GM12878 (cell line): ENCODE results near the gene SLC26A11. TPM values are rescaled to one million over a fixed set of nuclear protein-coding genes. Genes with fewer than 3 reads are reported as not detected.

Experiments used
- ATAC-seq: fragments of 200-7000 bp; cut with Tn5 transposase; 3 replicates; pipeline ENCODE4 v1.9.1; 2020; ENCODE audit warnings: mild to moderate bottlenecking, moderate library complexity
- BruUV-seq: library from RNA; stranded (reverse); fragments of 400-500 nt; replicated peaks from 2 replicates; lab custom pipeline; 2021; lab: Mats Ljungman, UMichigan
- CTCF ChIA-PET: fragments of 300-600 bp; sonication (Branson Sonifier 250); formaldehyde crosslinking; extraction: SDS; loops from one replicate; lab custom pipeline; 2021; ENCODE audit warnings: inconsistent platforms; lab: Yijun Ruan, JAX
- POLR2A ChIA-PET: fragments of 350-600 bp; formaldehyde crosslinking; extraction: SDS; loops from one replicate; lab custom pipeline; 2021; ENCODE audit warnings: inconsistent platforms; lab: Charles Lee
- RAD21 ChIA-PET: fragments of 300-600 bp; sonication (Branson Sonifier 250); formaldehyde crosslinking; loops from one replicate; lab custom pipeline; 2023; ENCODE audit warnings: antibody characterized with exemption; ENCODE audit not compliant: unreplicated experiment; lab: Charles Lee
- SMC1A ChIA-PET: fragments of 300-600 bp; sonication (Branson Sonifier 250); formaldehyde crosslinking; loops from one replicate; lab custom pipeline; 2023; ENCODE audit not compliant: unreplicated experiment, uncharacterized antibody; lab: Charles Lee
- DNase-seq: peaks from one replicate; pipeline ENCODE4 v3.0.0-alpha.2; 2011; ENCODE audit warnings: low read depth, low spot score
- FAIRE-seq: peaks from 3 replicates; lab custom pipeline; 2011; peaks lifted over from hg19 to GRCh38; lab: Jason Lieb, UNC
- H2AFZ ChIP-seq: 2 replicates; pipeline ENCODE4 v1.6.0; 2011; ENCODE audit warnings: low read depth, low read length, control low read depth; ENCODE audit not compliant: control insufficient read depth
- H3K27ac ChIP-seq: 2 replicates; pipeline ENCODE4 v1.5.1; 2011; ENCODE audit warnings: control low read depth; ENCODE audit not compliant: control insufficient read depth, insufficient read depth
- H3K27me3 ChIP-seq, 2 experiments: replicated peaks in 1 of 2; 2 replicates each; pipeline versions ENCODE4 v1.6.0 to v1.6.1; 2011; ENCODE audit warnings: low read length in 1 of 2; ENCODE audit not compliant: control insufficient read depth in 2 of 2, insufficient read depth in 2 of 2
- H3K36me3 ChIP-seq, 2 experiments: 2 replicates each; pipeline ENCODE4 v1.5.1; 2011; ENCODE audit warnings: low read length in 1 of 2; ENCODE audit not compliant: control insufficient read depth in 2 of 2, insufficient read depth in 2 of 2
- H3K4me1 ChIP-seq: 2 replicates; pipeline ENCODE4 v1.6.1; 2011; ENCODE audit warnings: mild to moderate bottlenecking, low read length, moderate library complexity, mixed read lengths; ENCODE audit not compliant: control insufficient read depth, insufficient read depth
- H3K4me2 ChIP-seq: 2 replicates; pipeline ENCODE4 v1.6.0; 2011; ENCODE audit warnings: control low read depth; ENCODE audit not compliant: control insufficient read depth, insufficient read depth
- H3K4me3 ChIP-seq: fragments of 200-600 bp; sonication (generic); 2 replicates; pipeline ENCODE4 v1.5.1; 2016
- H3K79me2 ChIP-seq: 2 replicates; pipeline ENCODE4 v1.6.0; 2011; ENCODE audit warnings: low read length; ENCODE audit not compliant: control insufficient read depth, insufficient read depth
- H3K9ac ChIP-seq: 2 replicates; pipeline ENCODE4 v1.8.0; 2011; ENCODE audit warnings: low read length, control low read depth, mixed read lengths; ENCODE audit not compliant: control insufficient read depth, insufficient read depth
- H3K9me3 ChIP-seq: replicated peaks from 3 replicates; pipeline ENCODE4 v1.5.1; 2011; ENCODE audit warnings: mild to moderate bottlenecking, low read length; ENCODE audit not compliant: control insufficient read depth, insufficient read depth
- H4K20me1 ChIP-seq: 2 replicates; pipeline ENCODE4 v1.6.0; 2011; ENCODE audit not compliant: control insufficient read depth, insufficient read depth
- CBFB ChIP-seq: IDR thresholded peaks from 2 replicates; pipeline ENCODE4 v1.6.1; 2016; ENCODE audit warnings: antibody characterized with exemption, low read depth
- CUX1 ChIP-seq: IDR thresholded peaks from 2 replicates; pipeline ENCODE4 v1.6.1; 2012; ENCODE audit warnings: improper control_type of control experiment, low read depth, low read length; ENCODE audit not compliant: insufficient replicate concordance
- ETV6 ChIP-seq, 2 experiments: fragments of 450-650 bp in 1 of 2; IDR thresholded peaks in 1 of 2; conservative IDR thresholded peaks in 1 of 2; 2 replicates each; pipeline ENCODE4 v1.6.1; 2014; ENCODE audit warnings: antibody characterized with exemption in 1 of 2, borderline replicate concordance in 1 of 2, low read depth in 1 of 2, mild to moderate bottlenecking in 1 of 2, moderate library complexity in 1 of 2
- FOS ChIP-seq: IDR thresholded peaks from 3 replicates; pipeline ENCODE4 v1.6.1; 2011; ENCODE audit warnings: borderline replicate concordance; ENCODE audit not compliant: insufficient read length; ENCODE audit errors: extremely low read depth
- GATAD2B ChIP-seq: fragments of 450-650 bp; conservative IDR thresholded peaks from 2 replicates; pipeline ENCODE4 v1.6.1; 2017; ENCODE audit warnings: low read depth, mild to moderate bottlenecking, moderate library complexity
- HDAC2 ChIP-seq: fragments of 200-600 bp; sonication (generic); IDR thresholded peaks from 2 replicates; pipeline ENCODE4 v1.6.1; 2017
- KAT2A ChIP-seq: conservative IDR thresholded peaks from 2 replicates; pipeline ENCODE4 v1.6.1; 2011; ENCODE audit warnings: low read depth, low read length; ENCODE audit not compliant: control insufficient read depth
- KLF5 ChIP-seq: fragments of 450-650 bp; IDR thresholded peaks from 2 replicates; pipeline ENCODE4 v1.6.1; 2014; ENCODE audit warnings: mild to moderate bottlenecking; ENCODE audit not compliant: partially characterized antibody
- NR2C1 ChIP-seq: fragments of 450-650 bp; IDR thresholded peaks from 2 replicates; pipeline ENCODE4 v1.6.1; 2017; ENCODE audit warnings: antibody characterized with exemption, mild to moderate bottlenecking, moderate library complexity
- POLR2AphosphoS2 ChIP-seq: IDR thresholded peaks from 2 replicates; pipeline ENCODE4 v1.6.1; 2011; ENCODE audit warnings: low read depth, mild to moderate bottlenecking, low read length, improper control_type of control experiment, moderate library complexity
- RELB ChIP-seq: fragments of 450-650 bp; IDR thresholded peaks from 2 replicates; pipeline ENCODE4 v1.6.1; 2017; ENCODE audit warnings: low read depth, mild to moderate bottlenecking, moderate library complexity
- RFX5 ChIP-seq: IDR thresholded peaks from 2 replicates; pipeline ENCODE4 v1.6.1; 2011; ENCODE audit warnings: low read depth, low read length, improper control_type of control experiment
- SMAD5 ChIP-seq: IDR thresholded peaks from 2 replicates; pipeline ENCODE4 v1.6.1; 2016; ENCODE audit warnings: antibody characterized with exemption, low read depth
- SMC3 ChIP-seq: IDR thresholded peaks from 2 replicates; pipeline ENCODE4 v1.6.1; 2011; ENCODE audit warnings: low read length, improper control_type of control experiment, borderline replicate concordance
- SPI1 ChIP-seq: IDR thresholded peaks from 2 replicates; pipeline ENCODE4 v1.6.1; 2011; ENCODE audit warnings: low read depth, mild to moderate bottlenecking, low read length, moderate library complexity, borderline replicate concordance; ENCODE audit not compliant: insufficient read depth
- TARDBP ChIP-seq: IDR thresholded peaks from 2 replicates; pipeline ENCODE4 v1.6.1; 2016; ENCODE audit warnings: borderline replicate concordance
- TCF12 ChIP-seq: IDR thresholded peaks from 2 replicates; pipeline ENCODE4 v1.6.1; 2011; ENCODE audit warnings: low read depth, mild to moderate bottlenecking, low read length
- TCF7 ChIP-seq: IDR thresholded peaks from 2 replicates; pipeline ENCODE4 v1.6.1; 2014; ENCODE audit warnings: antibody characterized with exemption, borderline replicate concordance
- WGBS: methylation state at CpG from one replicate; pipeline ENCODE4 v1.1.6; 2016; ENCODE audit warnings: low lambda C conversion rate; ENCODE audit not compliant: insufficient replicate concordance, insufficient coverage; ENCODE audit errors: missing lambda C conversion rate; 5-methylcytosine and 5-hydroxymethylcytosine counted together
- in situ Hi-C: fragments of 300-500 bp; cut with MboI; formaldehyde crosslinking; loops from 9 replicates; pipeline ENCODE4 v1.14.3; 2018; ENCODE audit warnings: mixed read lengths
- intact Hi-C: fragments of 100-400 bp; cut with micrococcal nuclease; formaldehyde crosslinking; loops from one replicate; pipeline ENCODE4 v1.14.2; 2022; ENCODE audit not compliant: unreplicated experiment
- polyA plus RNA-seq, 11 experiments: library from polyadenylated mRNA; depleted of rRNA in 4 of 11; unstranded in 6 of 11; stranded (reverse) in 5 of 11; fragments of >200 nt; fragmentation: Nextera tagmentation in 4 of 11; fragmentation: Illumina TruSeq in 1 of 11; extraction: Ambion mirVana in 4 of 11; extraction: Trizol in 1 of 11; gene quantifications; 1 replicate in 1 of 11; 2 replicates in 10 of 11; pipeline versions ENCODE4 v1.2.1 to v1.2.3, GENCODE V29; 2011 to 2016; ENCODE audit warnings: inconsistent platforms in 2 of 11, missing spikeins in 2 of 11, low read depth in 1 of 11
- total RNA-seq, 4 experiments: library from RNA; depleted of rRNA in 3 of 4; stranded (reverse); fragments of >200 nt in 3 of 4; fragmentation: Illumina TruSeq in 1 of 4; extraction: Trizol in 1 of 4; gene quantifications; 2 replicates each; pipeline versions ENCODE4 v1.2.1 to v1.2.3, GENCODE V29; 2013 to 2021

The SLC26A11 gene
- total and polyA plus RNA-seq, 10 of the 15 experiments (the other 5 are each of a cell fraction or from before 2014, with no cell fraction given): 0.05 to 4.1 (median 1.2) TPM; not detected in 1

GRCh38 chr17:80243526-80244433 lies 23.6 kb downstream of the SLC26A11 start:
- ATAC-seq (no peak), FAIRE-seq (no peak), DNase-seq (no peak)
- H3K4me2 ChIP-seq: no peak overlapping the region
- H3K9me3 ChIP-seq: no peaks in the 10 kb centered on the region
- ChIA-PET SMC1A (no interaction called here), CTCF (no interaction called here), RAD21 (no interaction called here), POLR2A (interaction anchor here (0.5 kb wide), 1 partner anchor 67 kb away, joined by 4 read pairs; no protein-coding TSS in a partner anchor)
- no peak overlapping the region for H3K9ac ChIP-seq
- H3K27me3 ChIP-seq: no peaks in the 10 kb centered on the region
- no peaks in the 10 kb centered on the region for H4K20me1 ChIP-seq
- H2AFZ ChIP-seq: no peak overlapping the region
- BruUV-seq: no TSS peak
- 60% methylated on average over 26 of the region's 26 CpGs for WGBS
- H3K79me2 ChIP-seq: no peaks in the 10 kb centered on the region
- intact Hi-C loops: no loop called here
- no peak overlapping the region for H3K27ac ChIP-seq
- H3K36me3 ChIP-seq: no peaks in the 10 kb centered on the region
- no peak overlapping the region for H3K4me3 ChIP-seq
- in situ Hi-C loops: no loop called here
- no peaks in the 10 kb centered on the region for H3K4me1 ChIP-seq
- TF ChIP-seq CUX1 (no peak), POLR2AphosphoS2 (no peak), CBFB (no peak), KLF5 (no peak), KAT2A (no peak), GATAD2B (no peak), SMAD5 (no peak), RFX5 (no peak), SPI1 (no peak), NR2C1 (no peak), TCF7 (no peak), TCF12 (no peak), TARDBP (no peak), RELB (no peak), SMC3 (no peak), FOS (no peak), HDAC2 (no peak), ETV6 (conservative IDR thresholded peaks at IDR 0.05 in 1 of 2, IDR thresholded peaks at IDR 0.05 in 1 of 2; ENCODE audit: borderline replicate concordance in 1 of 2, low read depth in 1 of 2) (no peak)
